ENCODE results near the gene DLGAP4.

The DLGAP4 gene

DNA sequence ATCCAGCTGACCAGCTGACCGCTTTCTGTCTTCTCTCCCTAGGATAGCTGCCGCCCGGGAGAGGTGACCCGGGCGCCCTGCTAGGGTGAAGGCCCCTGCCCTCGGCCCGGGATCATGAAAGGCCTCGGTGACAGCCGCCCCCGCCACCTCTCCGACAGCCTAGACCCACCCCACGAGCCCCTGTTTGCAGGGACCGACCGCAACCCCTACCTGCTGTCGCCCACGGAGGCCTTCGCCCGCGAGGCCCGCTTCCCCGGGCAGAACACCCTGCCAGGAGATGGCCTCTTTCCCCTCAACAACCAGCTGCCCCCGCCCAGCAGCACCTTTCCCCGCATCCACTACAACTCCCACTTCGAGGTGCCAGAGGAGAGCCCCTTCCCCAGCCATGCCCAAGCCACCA lies 125.5 kb downstream of the DLGAP4 start:
- Histone ChIP-seq H3K4me3 (no peak overlapping the region), H3K27ac (no peak overlapping the region)

DNA sequence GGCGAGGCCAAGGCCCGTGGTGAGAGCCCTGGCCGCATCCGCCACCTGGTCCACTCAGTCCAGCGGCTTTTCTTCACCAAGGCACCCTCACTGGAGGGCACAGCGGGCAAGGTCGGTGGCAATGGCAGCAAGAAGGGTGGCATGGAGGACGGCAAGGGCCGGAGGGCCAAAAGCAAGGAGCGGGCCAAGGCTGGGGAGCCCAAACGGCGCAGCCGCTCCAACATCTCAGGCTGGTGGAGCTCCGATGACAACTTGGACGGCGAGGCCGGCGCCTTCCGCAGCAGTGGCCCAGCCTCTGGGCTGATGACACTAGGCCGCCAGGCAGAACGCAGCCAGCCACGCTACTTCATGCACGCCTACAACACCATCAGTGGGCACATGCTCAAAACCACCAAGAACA lies 126.0 kb downstream of the DLGAP4 start:
- Histone ChIP-seq H3K27ac (no peak overlapping the region), H3K4me3 (no peak overlapping the region)

DNA sequence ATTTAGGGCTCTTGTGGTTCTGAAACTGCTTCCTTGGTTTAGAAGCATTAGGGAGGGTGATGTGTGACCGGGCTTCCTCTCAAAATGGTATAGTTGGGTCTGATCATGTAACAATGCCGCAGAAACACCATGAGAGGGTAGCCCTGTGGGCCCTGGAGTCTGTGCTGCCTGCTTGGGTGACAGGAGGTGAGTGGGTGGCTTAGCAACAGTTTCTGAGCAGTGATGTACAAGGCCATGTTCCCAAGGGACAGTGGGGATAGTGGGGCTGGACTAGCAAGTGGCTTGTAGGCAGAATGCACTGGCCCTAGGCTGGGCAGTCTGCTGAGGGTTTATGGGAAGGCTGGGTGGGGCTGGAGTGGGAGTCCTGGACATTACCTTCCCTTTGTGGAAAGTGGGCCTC lies 128.2 kb downstream of the DLGAP4 start:
- Histone ChIP-seq H3K27ac (no peak overlapping the region), H3K4me3 (no peak overlapping the region)

DNA sequence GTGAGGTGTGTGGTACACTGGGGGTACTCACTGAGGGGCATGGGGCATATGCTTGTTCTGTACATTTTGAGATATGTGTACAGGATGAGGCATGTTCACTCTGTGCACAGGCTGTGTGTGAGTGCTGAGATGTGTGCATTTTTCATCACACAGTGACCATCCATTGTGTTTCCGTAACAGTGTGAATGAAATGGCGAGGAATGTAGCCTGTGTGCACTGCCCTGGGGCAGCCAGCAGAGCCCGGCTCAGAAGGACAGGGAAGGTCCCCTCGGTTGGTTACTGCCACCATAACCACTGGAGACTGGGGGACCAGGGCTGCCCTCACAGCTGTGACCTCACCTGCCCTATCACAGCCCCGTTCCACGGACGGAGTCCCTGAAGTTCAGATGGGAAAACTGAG lies 129.0 kb downstream of the DLGAP4 start:
- no peak overlapping the region for H3K4me3 ChIP-seq
- no peak overlapping the region for H3K27ac ChIP-seq

DNA sequence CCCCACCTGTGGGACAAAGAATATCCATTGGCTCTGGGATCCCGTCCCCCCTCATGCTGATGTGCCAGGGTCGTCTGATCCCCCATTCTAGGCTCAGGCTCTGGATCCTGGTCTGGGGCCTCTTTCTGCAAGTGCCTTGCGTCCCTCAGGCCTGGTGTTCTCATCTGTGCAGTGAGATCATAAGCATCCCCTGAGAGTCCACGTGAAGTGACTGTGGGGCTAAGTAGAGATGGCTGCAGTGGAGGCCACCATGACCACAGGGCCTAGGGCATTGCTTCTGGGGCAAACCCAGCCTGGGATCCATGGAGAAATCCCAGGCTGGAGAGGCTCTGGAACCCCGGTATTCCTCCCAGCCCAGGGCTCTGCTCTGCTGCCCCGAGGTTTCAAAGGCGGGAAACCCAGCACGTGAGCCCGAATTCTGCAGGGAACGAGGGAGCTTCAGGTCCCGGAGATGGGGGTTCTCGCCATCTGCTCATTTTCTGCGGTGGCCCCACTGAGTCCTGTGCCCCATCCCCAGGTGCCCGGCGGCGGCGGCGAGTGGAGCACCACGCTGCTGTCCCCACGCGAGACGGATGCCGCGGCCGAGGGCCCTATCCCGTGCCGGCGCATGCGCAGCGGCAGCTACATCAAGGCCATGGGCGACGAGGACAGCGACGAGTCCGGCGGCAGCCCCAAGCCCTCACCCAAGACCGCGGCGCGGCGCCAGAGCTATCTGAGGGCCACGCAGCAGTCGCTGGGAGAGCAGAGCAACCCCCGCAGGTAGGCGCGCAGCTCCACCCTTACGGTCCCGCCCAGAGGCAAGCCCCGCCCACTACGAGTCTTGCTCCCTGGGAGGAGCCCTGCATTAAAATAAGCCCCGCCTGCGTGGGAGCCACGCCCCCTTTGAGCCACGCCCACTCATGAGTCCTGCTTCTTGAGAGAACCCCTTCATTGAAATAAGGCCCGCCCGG lies 129.7 kb downstream of the DLGAP4 start:
- H3K4me3 ChIP-seq = peak overlapping the region in 5 of 7 experiments; percentile 10 to 38 (median 23)
- no peak overlapping the region for H3K27ac ChIP-seq

DNA sequence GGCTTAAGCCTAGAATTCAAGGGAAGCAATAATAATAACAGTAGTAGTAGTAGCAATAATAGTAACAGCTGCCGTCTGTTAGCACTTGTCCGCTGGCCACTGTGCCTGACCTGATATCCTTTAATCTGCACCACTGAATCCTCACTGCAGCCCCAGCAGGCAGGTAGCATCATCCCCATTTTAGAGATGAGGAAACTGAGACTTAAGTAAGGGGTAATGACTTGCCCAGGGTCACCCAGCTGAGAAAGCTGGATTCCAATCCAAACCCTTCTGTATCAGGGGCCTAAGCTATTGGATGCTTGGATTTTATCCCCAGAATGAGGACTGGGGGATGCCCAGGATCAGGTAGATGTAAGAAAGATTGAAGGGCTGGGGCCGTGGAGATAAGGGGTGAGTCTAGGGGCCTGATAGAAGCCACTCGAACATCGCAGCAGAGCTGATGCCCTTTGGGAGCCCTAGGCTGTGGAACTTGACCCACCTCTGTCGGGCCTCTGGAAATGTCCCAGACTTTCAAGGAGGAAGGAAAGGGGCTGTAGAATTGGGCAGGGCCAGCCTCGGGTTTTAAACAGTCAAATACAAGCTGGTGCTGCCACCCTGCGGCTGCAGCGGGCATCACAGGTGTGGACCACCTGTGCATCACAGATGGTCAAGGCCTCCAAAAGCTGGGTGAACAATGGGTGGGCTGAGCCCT lies 133.0 kb downstream of the DLGAP4 start:
- H3K27ac ChIP-seq = no peak overlapping the region
- no peak overlapping the region for H3K4me3 ChIP-seq

DNA sequence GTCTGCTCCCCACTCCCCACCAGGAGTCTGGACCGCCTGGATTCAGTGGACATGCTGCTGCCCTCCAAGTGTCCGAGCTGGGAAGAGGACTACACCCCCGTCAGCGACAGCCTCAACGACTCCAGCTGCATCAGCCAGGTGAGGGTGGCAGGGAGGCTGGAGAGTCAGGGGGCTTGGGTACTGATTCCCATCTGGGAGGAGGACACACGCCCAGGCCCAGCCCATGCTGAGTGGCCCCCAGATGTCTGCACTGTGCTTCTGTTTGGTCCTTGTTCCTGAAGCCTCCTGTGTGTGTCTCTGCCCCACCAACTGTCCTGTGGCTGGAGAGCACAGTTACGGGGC lies 133.6 kb downstream of the DLGAP4 start:
- Histone ChIP-seq H3K4me3 (no peak overlapping the region), H3K27ac (no peak overlapping the region)

DNA sequence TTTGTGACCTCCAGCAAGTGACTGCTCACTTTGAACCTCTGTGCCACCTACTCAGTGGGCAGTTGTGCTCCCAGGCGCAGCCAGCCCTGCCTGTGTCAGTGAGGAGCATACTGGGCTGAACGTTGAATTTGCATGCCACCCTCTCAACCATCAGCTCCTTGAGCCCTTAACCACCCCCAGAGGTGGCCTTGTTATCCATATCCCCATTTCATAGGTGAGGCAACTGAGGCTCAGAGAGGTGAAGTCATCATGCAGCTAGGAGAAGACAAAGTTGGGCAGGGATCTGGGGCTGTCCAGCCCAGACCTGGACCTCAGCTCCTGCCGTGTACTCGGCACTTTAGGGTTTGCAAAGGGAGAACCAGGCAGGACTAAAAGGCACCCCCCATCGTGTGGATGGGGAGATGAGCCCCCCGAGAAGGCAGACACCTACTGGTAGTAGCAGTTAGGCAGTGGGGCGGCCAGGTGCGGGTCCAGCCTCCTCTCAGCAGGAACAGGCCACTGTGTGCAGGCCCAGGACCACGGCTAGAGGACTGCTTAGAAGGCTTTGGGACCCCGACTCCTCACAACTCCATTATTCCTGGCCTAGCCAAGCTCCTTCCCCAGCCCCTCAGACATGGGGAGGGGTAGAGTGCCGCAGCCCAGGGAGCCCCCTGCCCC lies 134.4 kb downstream of the DLGAP4 start:
- no peak overlapping the region for H3K27ac ChIP-seq

DNA sequence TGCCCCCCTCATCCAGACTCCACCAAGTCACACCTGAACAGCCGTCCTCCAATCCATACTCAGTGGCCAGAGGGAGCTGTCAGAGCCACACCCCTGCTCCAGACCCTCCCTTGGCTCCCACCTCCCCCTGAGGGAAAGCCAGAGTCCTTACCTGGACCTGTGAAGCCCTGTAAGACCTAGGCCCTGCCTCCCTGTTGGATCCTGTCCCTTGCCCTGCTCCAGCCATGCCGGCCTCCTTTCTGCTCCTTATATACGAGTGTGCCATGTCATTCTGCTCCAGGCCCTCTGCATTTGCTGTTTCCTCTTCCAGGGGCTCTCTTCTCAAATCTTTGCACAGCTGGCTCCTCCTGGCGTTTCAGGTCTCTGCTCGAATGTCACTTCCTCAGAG lies 134.9 kb downstream of the DLGAP4 start:
- Histone ChIP-seq H3K27ac (no peak overlapping the region), H3K4me3 (no peak overlapping the region)

More for the DNA sequence above, 134.4 kb downstream of the DLGAP4 start:
- no peak overlapping the region for H3K4me3 ChIP-seq

DNA sequence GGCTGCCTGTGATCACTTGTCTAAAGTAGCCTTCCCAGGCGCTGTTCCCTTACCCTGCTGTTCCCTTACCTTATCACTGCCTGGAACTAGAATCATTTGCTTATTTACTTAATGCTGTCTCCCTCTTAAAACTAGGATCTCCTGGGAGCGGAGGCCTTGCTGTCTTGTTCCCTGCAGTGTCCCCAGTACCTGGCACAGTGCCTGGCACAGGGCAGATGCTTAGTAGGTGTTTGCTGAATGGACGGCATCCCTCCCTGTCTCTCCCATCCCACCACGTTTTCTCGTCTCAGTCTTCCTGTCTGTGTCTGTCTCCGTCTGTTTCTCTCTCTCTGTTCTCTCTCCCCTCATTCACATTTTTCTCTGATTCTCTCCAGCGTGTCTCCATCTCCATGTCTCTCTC lies 135.3 kb downstream of the DLGAP4 start:
- no peak overlapping the region for H3K27ac ChIP-seq
- no peak overlapping the region for H3K4me3 ChIP-seq

DNA sequence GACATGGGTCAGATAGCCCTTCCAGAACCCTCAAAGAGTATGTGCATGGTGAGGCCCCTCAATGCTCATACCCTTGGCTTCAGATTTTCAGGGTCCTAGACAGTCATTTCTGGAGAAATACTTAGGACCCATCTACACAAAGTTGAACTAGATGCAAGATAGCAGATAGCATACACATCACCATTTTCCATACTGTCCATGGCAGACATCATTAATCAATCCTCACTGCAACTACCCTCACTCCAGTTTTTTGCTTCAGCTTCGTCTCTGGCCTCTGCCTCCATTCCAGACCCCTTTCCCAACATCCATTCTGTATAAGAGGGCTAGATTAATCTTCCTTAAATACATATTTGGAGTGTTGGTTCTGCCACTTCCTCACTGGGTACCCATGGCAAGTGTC lies 139.7 kb downstream of the DLGAP4 start:
- Histone ChIP-seq H3K4me3 (no peak overlapping the region), H3K27ac (no peak overlapping the region)

DNA sequence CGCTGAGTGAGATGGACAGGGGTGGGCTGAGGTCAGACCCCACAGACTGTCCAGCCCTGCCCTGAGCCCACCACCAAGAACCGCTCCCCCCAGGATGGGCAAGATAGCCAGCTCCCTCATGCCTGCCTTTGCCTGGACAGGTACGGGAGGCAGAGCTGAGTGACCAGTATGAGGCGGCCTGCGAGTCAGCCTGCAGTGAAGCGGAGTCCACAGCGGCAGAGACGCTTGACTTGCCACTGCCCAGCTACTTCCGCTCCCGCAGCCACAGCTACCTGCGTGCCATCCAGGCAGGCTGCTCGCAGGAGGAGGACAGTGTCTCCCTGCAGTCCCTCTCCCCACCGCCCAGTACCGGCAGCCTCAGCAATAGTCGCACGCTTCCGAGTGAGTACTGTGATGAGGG lies 140.4 kb downstream of the DLGAP4 start:
- Histone ChIP-seq H3K27ac (peak overlapping the region in 1 of 21 experiments; percentile 10), H3K4me3 (no peak overlapping the region)

DNA sequence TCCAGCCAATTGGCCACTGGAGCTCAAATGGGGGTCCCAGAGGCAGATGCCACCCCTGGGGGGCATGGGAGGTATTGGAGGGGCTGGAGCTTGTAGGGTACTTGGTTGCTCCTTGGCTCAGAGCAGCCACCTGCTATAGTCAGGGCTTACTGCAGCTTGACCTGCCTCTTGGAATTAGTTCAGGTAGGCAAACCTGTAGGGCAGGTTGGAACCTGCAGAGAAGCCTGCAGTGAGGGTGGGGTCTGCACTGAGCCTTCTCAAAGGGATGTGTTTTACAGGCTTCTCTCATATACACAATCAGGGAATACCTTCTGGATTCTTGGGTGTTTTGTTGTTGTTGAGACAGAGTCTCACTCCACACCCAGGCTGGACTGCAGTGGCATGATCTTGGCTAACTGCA lies 141.0 kb downstream of the DLGAP4 start:
- H3K4me3 ChIP-seq = no peak overlapping the region
- H3K27ac ChIP-seq = peak overlapping the region in 1 of 21 experiments; percentile 10

DNA sequence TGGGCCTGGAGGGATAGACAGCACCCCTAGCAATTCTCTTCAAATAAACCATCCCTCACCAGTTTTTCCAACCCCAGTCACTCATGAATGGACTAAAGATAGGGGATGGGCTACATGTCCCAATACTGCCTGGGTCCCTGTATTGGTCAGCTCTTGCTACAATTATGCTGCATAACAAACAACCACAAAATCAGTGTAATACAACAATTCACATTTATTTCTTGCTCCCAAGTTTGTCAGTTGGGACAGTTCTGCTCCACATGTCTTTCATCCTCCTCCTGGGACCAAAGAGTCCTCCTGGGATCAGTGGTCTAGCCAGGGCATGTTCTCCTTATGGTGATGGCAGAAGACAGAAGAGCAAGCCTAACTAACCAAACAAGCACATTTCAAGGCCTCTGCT lies 143.5 kb downstream of the DLGAP4 start:
- H3K27ac ChIP-seq = no peak overlapping the region
- H3K4me3 ChIP-seq = no peak overlapping the region

DNA sequence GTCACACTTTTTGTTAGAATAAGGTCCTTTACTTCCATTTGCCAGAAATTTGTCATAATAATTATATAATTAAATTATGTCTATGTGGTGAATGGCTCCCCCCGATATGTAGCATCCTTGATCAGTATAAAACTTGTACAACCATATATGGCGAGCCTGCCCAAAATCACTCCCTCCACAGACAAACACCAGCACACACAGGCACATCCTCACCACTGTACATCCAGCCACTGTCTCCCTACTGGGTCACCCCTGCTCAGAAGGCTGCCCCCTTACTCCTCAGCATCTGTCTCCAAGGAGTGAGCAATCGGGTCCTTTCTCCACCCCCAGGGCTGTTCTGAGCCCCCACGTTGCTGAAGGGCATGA lies 148.2 kb downstream of the DLGAP4 start:
- peak overlapping the region in 1 of 21 experiments; percentile 1 for H3K27ac ChIP-seq
- no peak overlapping the region for H3K4me3 ChIP-seq

DNA sequence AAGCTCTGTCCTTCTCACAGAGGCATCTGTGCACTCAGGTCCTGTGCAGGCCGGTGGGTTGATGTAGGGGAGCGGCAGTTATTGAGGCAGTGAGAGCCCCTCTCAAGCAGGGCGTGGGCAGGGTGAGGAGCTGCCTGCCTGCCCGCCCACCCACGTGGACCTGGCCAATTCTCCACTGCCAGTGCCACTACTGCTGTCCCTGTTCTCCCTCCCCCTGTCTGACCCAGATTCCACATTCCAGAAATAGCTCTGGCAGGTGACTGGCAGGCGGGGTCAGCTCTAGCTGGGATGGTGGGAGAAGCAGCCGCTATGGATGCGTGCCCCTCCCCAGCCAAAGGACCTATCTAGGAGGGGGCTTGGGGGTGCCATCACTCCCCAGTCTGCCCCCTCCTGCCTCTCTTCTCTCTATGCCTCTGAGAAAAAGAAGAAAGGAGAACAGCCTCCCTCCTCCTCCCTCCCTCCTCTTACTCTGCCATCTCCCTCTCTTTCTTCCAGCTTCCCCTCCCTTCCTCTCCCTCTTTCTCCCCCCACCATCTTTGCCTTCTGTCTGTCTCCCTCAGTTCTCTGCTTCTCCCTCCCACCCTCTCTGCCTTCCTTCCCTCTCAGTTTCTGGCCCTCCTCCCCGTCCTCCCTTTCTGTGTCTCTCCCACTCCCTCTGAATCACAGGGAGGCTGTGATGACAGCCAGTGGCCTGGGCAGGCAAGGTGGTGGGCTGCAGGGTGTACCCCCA lies 148.7 kb downstream of the DLGAP4 start:
- H3K4me3 ChIP-seq = no peak overlapping the region
- peak overlapping the region in 1 of 21 experiments; percentile 1 for H3K27ac ChIP-seq

DNA sequence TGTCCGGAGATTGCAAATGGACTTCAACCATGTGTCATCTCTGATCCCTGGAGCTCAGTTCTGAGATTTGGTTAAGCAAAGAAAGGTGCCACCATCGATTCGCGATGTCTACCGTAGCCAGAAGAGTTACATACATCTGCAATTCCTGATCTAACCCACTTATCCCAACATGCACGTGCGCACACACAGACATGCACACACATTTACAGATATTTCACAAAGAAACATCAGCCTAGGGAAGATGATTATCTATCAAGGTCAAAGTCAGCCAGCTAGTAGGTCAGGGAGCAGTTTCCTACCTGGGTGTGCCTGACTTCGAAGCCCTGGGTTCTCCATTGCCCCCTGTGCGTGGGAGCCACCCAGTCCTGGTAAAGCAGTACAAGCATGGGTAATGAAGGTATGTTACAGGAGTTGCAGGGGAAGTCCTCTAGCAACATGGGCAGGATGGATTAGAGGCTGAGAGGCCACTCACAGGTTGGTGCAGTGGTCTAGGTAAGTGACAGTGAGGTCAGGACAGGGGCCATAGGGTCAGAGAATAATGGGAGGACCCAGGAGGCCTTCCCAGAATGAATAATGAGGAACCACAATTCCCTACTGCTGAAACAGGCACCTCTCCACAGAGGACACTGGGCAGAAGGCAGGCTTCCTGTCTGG lies 150.0 kb downstream of the DLGAP4 start:
- Histone ChIP-seq H3K27ac (no peak overlapping the region), H3K4me3 (no peak overlapping the region)

DNA sequence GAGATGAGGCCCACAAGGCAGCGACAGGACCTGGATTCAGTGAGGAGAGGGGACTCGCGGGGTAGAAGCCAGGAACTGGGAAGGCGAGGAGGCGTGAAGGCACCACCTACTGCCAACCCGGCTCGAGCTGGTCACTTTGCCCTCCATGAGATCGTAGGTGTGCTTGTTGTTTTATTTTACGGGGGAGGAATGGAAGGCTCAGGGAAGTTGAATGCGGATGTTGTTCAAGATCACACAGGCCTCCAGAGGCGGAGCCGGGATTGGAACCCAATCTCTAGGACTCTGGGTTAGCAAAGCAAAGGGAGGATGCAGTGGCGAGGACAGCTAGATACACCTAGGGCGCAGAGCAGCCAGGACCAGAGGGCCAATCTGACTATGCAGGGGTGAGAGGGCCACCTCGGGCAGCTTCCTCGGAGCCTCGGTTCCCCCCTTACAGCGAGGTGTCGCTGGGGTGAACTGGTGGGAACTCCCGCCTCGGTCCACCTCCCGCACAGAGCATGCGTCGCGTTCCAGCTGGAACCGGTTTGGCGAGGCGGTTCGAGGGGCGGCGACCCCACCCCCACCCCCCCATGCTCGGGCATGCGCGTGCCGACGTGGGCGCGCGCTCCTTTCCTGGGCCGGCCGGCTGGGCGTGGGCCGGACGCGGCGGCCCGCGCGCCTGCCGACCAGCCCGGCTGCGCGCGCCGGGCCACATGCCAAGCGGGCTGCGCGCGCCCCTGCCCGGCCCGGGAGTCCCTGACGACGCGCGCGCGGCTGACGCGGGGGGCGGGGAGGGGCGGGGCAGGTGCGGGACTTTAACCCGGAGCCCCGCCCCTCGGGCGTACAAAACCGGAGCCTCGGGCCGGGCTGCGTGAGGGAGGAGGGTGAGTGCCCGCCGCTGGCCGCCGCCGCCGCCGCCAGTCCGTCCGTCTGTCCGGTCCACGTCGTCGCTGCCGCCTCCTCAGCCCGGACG lies 154.8 kb downstream of the DLGAP4 start:
- Histone ChIP-seq H3K27ac (peak overlapping the region; percentile 81 to 97 (median 93)), H3K4me3 (peak overlapping the region; percentile 68 to 90 (median 80))
